K562 (cell line): ENCODE data around the gene WNK1. TPM values are rescaled to one million over a fixed set of nuclear protein-coding genes. Genes with fewer than 3 reads are reported as not detected.
A peak's percentile ranks its signal among the peaks of the same experiment; 100 is the strongest.

ENCODE experiments used
- ARID1B ChIP-seq: fragments of 450-650 bp; IDR thresholded peaks from 2 replicates; pipeline ENCODE4 v1.6.1; 2016; ENCODE audit warnings: antibody characterized with exemption, mild to moderate bottlenecking, inconsistent platforms
- DNMT1 ChIP-seq: fragments of 450-650 bp; IDR thresholded peaks from 2 replicates; pipeline ENCODE4 v1.6.1; 2016; ENCODE audit warnings: antibody characterized with exemption, mild to moderate bottlenecking
- LARP7 ChIP-seq: fragments of 450-650 bp; IDR thresholded peaks from 2 replicates; pipeline ENCODE4 v1.6.1; 2016
- MIER1 ChIP-seq: fragments of 450-650 bp; IDR thresholded peaks from 2 replicates; pipeline ENCODE4 v1.6.1; 2016; ENCODE audit warnings: antibody characterized with exemption, mild to moderate bottlenecking, low read depth
- NBN ChIP-seq: fragments of 450-650 bp; IDR thresholded peaks from 2 replicates; pipeline ENCODE4 v1.6.1; 2016; ENCODE audit warnings: low read depth, mild to moderate bottlenecking
- NR1H2 ChIP-seq: sonication (generic); formaldehyde crosslinking; IDR thresholded peaks from 2 replicates; pipeline ENCODE4 v1.4.0; 2020; ENCODE audit warnings: mild to moderate bottlenecking, missing genetic modification reagents
- POLR2A ChIP-seq: fragments of 450-650 bp; conservative IDR thresholded peaks from 2 replicates; pipeline ENCODE4 v1.6.1; 2016
- POLR2G ChIP-seq: fragments of 200-400 bp; formaldehyde crosslinking; IDR thresholded peaks from 2 replicates; pipeline ENCODE4 v1.6.1; 2017; ENCODE audit warnings: low read depth, mild to moderate bottlenecking, antibody characterized with exemption, low read length, moderate library complexity
- RCOR1 ChIP-seq, 2 experiments: IDR thresholded peaks; 2 replicates each; pipeline ENCODE4 v1.6.1; 2012; ENCODE audit warnings: low read depth in 2 of 2, low read length in 2 of 2, borderline replicate concordance in 1 of 2, improper control_type of control experiment in 1 of 2
- RFX5 ChIP-seq: IDR thresholded peaks from 2 replicates; pipeline ENCODE4 v1.6.1; 2011; ENCODE audit warnings: low read depth, mild to moderate bottlenecking, improper control_type of control experiment, low read length
- SP2 ChIP-seq: IDR thresholded peaks from 2 replicates; pipeline ENCODE4 v1.6.1; 2011; ENCODE audit warnings: mild to moderate bottlenecking, low read depth, low read length, moderate library complexity; ENCODE audit not compliant: poor library complexity, severe bottlenecking; ENCODE audit errors: extremely low read depth
- TBP ChIP-seq: optimal IDR thresholded peaks from 2 replicates; pipeline ENCODE3; 2011; ENCODE audit warnings: low read depth, low read length, improper control_type of control experiment
- TFAM ChIP-seq: fragments of 250-450 bp; sonication (Bioruptor Pico); conservative IDR thresholded peaks from 2 replicates; pipeline ENCODE4 v1.5.0; 2021; ENCODE audit warnings: mild to moderate bottlenecking, moderate library complexity
- ZFP30 ChIP-seq: fragments of 250-450 bp; sonication (Bioruptor Pico); IDR thresholded peaks from 2 replicates; pipeline ENCODE4 v1.8.0; 2022; ENCODE audit warnings: moderate library complexity, mild to moderate bottlenecking, inconsistent platforms, borderline replicate concordance
- ZSCAN29 ChIP-seq: fragments of 450-650 bp; IDR thresholded peaks from 2 replicates; pipeline ENCODE4 v1.6.1; 2017
- polyA plus RNA-seq, 8 experiments: library from polyadenylated mRNA; depleted of rRNA in 4 of 8; stranded (reverse) in 5 of 8; unstranded in 3 of 8; fragments of >200 nt; fragmentation: Nextera tagmentation in 2 of 8; fragmentation: Illumina TruSeq in 1 of 8; extraction: Ambion mirVana in 2 of 8; extraction: Trizol in 1 of 8; gene quantifications; 2 replicates each; pipeline versions ENCODE4 v1.2.1 to v1.2.3, GENCODE V29; 2011 to 2014; ENCODE audit warnings: inconsistent platforms in 1 of 8, missing spikeins in 1 of 8
- total RNA-seq, 7 experiments: library from RNA; depleted of rRNA in 6 of 7; stranded (reverse); fragments of >200 nt in 6 of 7; fragmentation: Illumina TruSeq in 2 of 7; extraction: Trizol in 2 of 7; gene quantifications; 2 replicates each; pipeline versions ENCODE4 v1.2.1 to v1.2.3, GENCODE V29; 2011 to 2021; ENCODE audit warnings: low replicate concordance in 1 of 7
- TF ChIP-seq, protein P1 (sequence below): fragments of 450-650 bp; IDR thresholded peaks from 2 replicates; pipeline ENCODE4 v1.6.1; 2017; ENCODE audit warnings: antibody characterized with exemption, mild to moderate bottlenecking
- TF ChIP-seq, protein P2 (sequence below): fragments of 250-450 bp; sonication (Bioruptor Pico); IDR thresholded peaks from 2 replicates; pipeline ENCODE4 v1.8.0; 2022; ENCODE audit warnings: moderate library complexity, mild to moderate bottlenecking, inconsistent platforms
- TF ChIP-seq, protein P3 (sequence below): fragments of 250-450 bp; sonication (Bioruptor Pico); IDR thresholded peaks from 2 replicates; pipeline ENCODE4 v1.5.0; 2021
- TF ChIP-seq, protein P4 (sequence below): sonication (generic); formaldehyde crosslinking; IDR thresholded peaks from 2 replicates; pipeline ENCODE4 v1.8.1; 2022; ENCODE audit warnings: missing genetic modification reagents
- TF ChIP-seq, protein P5 (sequence below): fragments of 450-650 bp; formaldehyde crosslinking; IDR thresholded peaks from 2 replicates; pipeline ENCODE4 v1.4.0; 2022; ENCODE audit warnings: missing genetic modification characterization

WNK1 gene
- total and polyA plus RNA-seq, 9 of the 15 experiments (the other 6 are each of a cell fraction or from before 2014, with no cell fraction given): 4.3 to 73.9 (median 31.0) TPM

DNA sequence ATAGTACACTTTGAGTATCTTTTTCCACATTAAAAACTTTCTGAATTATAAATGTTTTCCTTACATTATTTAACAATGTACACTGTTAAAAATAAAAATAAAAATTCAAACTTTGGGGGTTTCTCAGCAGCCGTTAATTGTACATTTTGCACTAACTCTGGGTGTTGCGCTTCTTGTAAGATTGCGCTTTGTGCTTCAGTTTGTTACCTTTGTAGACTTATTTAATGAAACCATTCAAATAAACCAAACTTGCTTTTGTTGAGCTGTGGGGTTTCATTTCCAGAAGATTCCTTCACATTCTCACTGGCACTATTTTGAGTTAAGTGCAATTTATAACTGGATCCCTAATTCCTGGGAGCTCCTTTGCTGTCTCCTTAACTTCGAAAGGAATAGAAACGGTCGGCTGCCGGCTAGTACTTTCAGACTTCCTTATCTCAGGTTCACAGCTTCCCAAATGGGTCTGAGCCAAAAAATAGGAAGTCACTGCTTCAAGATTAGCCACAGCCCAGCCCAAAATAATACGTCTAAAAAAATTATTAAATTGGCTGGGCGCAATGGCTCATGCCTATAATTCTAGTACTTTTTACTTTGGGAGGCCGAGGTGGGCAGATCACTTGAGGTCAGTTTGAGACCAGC, 158.9 kb downstream of the WNK1 start (continued):
- TF ChIP-seq, protein P1, sequence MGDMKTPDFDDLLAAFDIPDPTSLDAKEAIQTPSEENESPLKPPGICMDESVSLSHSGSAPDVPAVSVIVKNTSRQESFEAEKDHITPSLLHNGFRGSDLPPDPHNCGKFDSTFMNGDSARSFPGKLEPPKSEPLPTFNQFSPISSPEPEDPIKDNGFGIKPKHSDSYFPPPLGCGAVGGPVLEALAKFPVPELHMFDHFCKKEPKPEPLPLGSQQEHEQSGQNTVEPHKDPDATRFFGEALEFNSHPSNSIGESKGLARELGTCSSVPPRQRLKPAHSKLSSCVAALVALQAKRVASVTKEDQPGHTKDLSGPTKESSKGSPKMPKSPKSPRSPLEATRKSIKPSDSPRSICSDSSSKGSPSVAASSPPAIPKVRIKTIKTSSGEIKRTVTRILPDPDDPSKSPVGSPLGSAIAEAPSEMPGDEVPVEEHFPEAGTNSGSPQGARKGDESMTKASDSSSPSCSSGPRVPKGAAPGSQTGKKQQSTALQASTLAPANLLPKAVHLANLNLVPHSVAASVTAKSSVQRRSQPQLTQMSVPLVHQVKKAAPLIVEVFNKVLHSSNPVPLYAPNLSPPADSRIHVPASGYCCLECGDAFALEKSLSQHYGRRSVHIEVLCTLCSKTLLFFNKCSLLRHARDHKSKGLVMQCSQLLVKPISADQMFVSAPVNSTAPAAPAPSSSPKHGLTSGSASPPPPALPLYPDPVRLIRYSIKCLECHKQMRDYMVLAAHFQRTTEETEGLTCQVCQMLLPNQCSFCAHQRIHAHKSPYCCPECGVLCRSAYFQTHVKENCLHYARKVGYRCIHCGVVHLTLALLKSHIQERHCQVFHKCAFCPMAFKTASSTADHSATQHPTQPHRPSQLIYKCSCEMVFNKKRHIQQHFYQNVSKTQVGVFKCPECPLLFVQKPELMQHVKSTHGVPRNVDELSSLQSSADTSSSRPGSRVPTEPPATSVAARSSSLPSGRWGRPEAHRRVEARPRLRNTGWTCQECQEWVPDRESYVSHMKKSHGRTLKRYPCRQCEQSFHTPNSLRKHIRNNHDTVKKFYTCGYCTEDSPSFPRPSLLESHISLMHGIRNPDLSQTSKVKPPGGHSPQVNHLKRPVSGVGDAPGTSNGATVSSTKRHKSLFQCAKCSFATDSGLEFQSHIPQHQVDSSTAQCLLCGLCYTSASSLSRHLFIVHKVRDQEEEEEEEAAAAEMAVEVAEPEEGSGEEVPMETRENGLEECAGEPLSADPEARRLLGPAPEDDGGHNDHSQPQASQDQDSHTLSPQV: no peak
- TF ChIP-seq NBN (no peak), RFX5 (no peak), MIER1 (no peak), TBP (no peak), ZFP30 (CRISPR knock-in tag) (no peak), TFAM (CRISPR knock-in tag) (no peak), NR1H2 (CRISPR knock-in tag) (no peak), LARP7 (no peak), ZSCAN29 (no peak), POLR2A (no peak), SP2 (no peak), RCOR1 (IDR thresholded peaks at IDR 0.05; ENCODE audit: borderline replicate concordance in 1 of 2, low read depth in 2 of 2, low read length in 2 of 2) (peak in 1 of 2 experiments; percentile 15; a peak in 1 of 4 replicates), DNMT1 (no peak), POLR2G (no peak), ARID1B (peak; percentile 92)
- TF ChIP-seq, protein P2, sequence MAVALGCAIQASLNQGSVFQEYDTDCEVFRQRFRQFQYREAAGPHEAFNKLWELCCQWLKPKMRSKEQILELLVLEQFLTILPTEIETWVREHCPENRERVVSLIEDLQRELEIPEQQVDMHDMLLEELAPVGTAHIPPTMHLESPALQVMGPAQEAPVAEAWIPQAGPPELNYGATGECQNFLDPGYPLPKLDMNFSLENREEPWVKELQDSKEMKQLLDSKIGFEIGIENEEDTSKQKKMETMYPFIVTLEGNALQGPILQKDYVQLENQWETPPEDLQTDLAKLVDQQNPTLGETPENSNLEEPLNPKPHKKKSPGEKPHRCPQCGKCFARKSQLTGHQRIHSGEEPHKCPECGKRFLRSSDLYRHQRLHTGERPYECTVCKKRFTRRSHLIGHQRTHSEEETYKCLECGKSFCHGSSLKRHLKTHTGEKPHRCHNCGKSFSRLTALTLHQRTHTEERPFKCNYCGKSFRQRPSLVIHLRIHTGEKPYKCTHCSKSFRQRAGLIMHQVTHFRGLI (CRISPR knock-in tag): peak; percentile 35; the same call in 1 of the 2 replicates
- TF ChIP-seq, protein P3, sequence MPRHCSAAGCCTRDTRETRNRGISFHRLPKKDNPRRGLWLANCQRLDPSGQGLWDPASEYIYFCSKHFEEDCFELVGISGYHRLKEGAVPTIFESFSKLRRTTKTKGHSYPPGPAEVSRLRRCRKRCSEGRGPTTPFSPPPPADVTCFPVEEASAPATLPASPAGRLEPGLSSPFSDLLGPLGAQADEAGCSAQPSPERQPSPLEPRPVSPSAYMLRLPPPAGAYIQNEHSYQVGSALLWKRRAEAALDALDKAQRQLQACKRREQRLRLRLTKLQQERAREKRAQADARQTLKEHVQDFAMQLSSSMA (CRISPR knock-in tag): no peak
- TF ChIP-seq, protein P4, sequence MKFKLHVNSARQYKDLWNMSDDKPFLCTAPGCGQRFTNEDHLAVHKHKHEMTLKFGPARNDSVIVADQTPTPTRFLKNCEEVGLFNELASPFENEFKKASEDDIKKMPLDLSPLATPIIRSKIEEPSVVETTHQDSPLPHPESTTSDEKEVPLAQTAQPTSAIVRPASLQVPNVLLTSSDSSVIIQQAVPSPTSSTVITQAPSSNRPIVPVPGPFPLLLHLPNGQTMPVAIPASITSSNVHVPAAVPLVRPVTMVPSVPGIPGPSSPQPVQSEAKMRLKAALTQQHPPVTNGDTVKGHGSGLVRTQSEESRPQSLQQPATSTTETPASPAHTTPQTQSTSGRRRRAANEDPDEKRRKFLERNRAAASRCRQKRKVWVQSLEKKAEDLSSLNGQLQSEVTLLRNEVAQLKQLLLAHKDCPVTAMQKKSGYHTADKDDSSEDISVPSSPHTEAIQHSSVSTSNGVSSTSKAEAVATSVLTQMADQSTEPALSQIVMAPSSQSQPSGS (CRISPR knock-in tag): no peak
- TF ChIP-seq, protein P5, sequence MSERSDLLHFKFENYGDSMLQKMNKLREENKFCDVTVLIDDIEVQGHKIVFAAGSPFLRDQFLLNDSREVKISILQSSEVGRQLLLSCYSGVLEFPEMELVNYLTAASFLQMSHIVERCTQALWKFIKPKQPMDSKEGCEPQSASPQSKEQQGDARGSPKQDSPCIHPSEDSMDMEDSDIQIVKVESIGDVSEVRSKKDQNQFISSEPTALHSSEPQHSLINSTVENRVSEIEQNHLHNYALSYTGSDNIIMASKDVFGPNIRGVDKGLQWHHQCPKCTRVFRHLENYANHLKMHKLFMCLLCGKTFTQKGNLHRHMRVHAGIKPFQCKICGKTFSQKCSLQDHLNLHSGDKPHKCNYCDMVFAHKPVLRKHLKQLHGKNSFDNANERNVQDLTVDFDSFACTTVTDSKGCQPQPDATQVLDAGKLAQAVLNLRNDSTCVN: no peak
